OCI-M2 (cell line): ENCODE results near the gene ATP2A1.
"Not testable (repeated sequence)": the region's sequence is repeated elsewhere in the genome, so short reads cannot be mapped to it uniquely, and the experiment has no call there.

Experiments used
- DNase-seq: peaks from one replicate; lab custom pipeline; 2025; ENCODE audit not compliant: unreplicated experiment; lab: John Stamatoyannopoulos, UW

ATP2A1 gene

GRCh38 chr16:28880955-28881354, 2.7 kb downstream of the ATP2A1 start:
- no peak for DNase-seq

DNA sequence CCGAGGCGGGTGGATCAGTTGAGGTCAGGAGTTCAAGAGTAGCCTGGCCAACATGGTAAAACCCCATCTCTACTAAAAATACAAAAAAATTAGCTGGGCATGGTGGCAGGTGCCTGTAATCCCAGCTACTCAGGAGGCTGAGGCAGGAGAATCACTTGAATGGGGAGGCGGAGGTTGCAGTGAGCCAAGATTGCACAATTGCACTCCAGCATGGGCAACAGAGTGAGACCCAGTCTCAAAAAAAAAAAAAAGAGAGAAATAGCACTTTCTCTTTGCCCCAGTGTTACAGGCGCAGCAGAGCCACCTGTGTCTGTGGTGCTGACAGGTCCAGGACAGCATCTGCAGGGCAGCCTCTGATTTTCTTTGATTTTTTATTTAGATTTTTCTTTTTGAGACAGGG, 3.3 kb downstream of the ATP2A1 start:
- not testable (repeated sequence) for DNase-seq

GRCh38 chr16:28882551-28883160, 4.4 kb downstream of the ATP2A1 start:
- DNase-seq, result no peak

DNA sequence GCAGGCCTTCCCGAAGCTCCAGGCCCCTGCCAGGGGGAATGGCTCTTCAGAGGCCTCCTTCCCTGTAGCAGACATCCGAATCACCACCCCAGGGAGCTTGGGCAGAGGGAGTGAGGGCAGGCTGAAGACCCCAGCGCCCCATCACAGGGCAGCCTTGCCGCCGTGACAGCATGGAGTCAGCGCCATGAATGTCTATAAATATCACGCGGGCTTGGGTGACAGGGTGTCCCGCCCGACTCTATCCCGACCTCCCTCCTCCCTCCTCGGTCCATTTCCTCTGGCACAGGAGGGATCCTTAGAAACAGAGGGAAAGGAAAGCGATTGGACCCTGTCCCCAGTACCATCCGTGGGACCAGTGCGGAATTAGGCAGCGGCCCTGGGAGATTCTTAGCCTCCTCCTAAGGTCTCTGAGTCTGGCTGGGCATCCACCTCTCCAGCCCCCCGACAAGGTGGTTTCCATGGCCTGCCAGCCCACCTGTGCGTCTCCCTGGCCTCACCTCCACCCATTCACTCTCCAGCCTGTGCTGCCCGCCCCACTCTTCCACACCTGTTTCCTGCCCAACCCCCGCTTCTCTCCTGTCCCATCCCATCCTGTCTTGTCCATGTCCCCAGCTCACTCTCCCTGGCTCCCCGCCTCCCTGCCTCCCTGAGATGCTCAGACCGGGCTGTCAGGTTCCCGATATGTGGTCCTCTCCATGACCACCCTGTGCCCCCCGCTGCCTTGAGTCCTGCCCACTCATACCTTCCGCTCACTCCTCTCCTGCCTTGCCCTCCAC, 5.1 kb downstream of the ATP2A1 start:
- DNase-seq, result no peak

- no peak for DNase-seq
These were observed 5.8 kb downstream of the ATP2A1 start for GRCh38 chr16:28884045-28884444.

DNA sequence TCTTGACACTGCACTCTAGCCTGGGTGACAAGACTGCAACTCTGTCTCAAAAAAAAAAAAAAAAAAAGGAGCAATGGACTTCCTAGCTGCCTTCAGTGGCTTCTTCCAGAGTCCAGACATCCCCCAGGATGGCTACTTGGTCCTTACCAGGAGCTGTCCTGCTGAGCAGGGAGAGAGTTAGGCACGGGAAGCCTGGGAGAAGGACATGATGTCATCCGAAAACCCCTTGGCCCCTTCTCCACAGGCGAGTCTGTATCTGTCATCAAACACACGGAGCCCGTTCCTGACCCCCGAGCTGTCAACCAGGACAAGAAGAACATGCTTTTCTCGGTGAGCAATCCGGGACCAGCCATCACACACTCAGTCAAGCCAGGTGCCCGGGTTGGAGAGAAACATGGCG, 8.7 kb downstream of the ATP2A1 start:
- no peak for DNase-seq

DNA sequence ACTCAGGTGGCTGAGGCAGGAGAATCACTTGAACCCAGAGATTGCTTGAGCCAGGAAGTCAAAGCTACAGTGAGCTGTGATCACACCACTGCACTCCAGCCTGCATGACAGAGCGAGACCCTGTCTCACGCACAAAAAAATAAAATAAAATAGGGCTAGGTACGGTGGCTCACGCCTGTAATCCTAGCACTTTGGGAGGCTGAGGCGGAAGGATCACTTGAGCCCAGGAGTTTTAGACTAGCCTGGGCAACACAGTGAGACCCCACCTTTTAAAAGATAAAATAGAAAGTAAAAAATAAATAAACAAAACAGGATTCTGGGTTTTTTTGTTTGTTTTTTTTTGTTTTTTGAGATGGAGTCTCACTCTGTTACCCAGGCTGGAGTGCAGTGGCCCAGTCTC, 12.1 kb downstream of the ATP2A1 start:
- DNase-seq, result not testable (repeated sequence)

DNA sequence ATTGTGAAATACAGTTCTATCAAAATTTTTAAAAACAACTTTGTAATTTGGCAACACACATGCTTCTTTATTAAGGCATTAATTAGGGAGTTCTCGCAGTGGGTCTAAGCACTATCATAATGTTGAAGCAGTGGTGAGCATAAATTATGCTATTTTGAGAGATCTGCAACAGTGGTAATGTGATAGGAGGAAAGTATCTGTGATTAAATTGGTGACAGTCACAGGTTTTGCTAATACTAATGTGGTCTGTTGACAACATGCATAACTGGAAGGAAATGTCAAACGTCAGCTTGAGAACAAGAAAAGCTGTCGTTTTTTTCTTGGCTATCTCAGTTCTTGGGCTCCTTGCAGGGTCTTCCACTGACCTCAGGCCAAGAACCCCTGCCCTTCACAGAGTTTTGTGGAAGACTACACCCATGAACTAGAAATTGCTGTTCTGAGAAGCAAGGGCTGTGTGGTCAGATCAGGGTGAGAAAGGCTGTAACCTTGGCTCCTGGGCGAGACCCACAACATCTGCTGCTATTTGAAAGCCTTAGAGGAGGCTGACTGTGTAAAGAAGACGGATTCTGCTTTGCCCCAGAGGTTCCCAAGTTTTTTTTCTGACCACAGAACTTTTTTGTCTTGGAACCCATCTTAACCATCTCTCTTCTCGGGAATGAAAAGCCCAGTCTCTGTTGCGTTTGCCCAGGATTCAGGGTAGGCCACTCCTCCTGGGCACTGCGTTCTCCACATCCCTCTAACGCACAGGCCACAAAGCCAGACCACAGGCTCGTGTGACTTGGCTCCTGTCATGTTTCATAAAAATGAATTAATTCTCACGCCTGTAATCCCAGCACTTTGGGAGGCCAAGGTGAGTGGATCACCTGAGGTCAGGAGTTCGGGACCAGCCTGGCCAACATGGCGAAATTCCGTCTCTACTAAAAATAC, 13.9 kb downstream of the ATP2A1 start:
- no peak for DNase-seq

- no peak for DNase-seq
These were observed 15.0 kb downstream of the ATP2A1 start for GRCh38 chr16:28893291-28893690.

DNA sequence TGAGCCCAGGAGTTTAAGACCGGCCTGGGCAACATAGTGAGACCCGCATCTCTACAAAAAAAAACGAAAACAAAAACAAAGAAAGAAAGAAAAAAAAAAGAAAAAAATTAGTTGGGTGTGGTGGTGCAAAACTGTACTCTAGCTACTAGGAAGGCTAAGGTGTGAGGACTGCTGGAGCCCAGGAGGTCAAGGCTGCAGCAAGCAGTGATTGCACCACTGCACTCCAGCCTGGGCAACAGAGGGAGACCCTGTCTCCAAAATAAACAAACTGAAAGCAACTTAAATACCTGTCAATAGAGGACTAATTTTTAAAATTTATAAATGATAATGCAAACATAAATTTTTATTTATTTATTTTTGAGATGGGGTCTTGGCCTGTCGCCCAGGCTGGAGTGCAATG, 17.3 kb downstream of the ATP2A1 start:
- DNase-seq, result no peak

GRCh38 chr16:28897826-28898225, 19.5 kb downstream of the ATP2A1 start:
- no peak for DNase-seq

DNA sequence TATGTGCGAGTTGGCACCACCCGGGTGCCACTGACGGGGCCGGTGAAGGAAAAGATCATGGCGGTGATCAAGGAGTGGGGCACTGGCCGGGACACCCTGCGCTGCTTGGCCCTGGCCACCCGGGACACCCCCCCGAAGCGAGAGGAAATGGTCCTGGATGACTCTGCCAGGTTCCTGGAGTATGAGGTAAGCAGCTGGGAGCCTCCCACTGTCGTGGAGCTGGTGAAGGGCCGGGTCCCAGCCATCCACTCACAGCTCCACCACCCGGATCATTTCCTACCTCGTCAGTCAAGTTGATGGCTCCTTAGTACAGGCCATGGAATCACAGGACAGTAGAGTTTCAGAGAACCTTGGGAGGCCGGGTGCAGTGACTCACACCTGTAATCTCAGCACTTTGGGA, 20.0 kb downstream of the ATP2A1 start:
- DNase-seq, result no peak

DNA sequence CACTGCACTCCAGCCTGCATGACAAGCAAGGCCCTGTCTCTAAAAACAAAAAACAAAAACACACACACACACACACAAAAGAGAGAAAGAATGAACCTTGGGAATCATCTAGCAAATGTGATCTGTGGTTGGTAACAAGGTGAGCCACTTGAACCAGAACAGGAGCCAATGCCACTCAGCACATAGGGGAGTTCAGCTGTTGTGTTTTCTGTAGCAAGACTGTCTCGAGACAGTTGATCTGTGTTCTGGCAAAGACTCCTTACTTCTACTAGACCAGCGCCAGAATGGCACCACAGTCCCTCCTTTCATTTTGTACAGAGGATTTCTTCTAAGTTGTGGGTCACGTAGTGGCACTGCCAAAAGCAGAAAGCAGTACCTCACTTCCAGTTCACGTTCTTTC, 20.7 kb downstream of the ATP2A1 start:
- DNase-seq, result no peak

- no peak for DNase-seq
These were observed 21.7 kb downstream of the ATP2A1 start for GRCh38 chr16:28899882-28900590.

DNA sequence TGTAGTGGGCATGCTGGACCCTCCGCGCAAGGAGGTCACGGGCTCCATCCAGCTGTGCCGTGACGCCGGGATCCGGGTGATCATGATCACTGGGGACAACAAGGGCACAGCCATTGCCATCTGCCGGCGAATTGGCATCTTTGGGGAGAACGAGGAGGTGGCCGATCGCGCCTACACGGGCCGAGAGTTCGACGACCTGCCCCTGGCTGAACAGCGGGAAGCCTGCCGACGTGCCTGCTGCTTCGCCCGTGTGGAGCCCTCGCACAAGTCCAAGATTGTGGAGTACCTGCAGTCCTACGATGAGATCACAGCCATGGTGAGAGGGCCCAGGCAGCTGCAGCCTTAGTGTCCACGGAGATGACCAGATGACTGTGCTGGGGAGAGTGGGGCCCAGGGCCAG, 22.3 kb downstream of the ATP2A1 start:
- DNase-seq, result no peak

- DNase-seq, result no peak
These were observed 23.6 kb downstream of the ATP2A1 start for GRCh38 chr16:28901862-28902261.

GRCh38 chr16:28902909-28903308, 24.6 kb downstream of the ATP2A1 start:
- no peak for DNase-seq

DNA sequence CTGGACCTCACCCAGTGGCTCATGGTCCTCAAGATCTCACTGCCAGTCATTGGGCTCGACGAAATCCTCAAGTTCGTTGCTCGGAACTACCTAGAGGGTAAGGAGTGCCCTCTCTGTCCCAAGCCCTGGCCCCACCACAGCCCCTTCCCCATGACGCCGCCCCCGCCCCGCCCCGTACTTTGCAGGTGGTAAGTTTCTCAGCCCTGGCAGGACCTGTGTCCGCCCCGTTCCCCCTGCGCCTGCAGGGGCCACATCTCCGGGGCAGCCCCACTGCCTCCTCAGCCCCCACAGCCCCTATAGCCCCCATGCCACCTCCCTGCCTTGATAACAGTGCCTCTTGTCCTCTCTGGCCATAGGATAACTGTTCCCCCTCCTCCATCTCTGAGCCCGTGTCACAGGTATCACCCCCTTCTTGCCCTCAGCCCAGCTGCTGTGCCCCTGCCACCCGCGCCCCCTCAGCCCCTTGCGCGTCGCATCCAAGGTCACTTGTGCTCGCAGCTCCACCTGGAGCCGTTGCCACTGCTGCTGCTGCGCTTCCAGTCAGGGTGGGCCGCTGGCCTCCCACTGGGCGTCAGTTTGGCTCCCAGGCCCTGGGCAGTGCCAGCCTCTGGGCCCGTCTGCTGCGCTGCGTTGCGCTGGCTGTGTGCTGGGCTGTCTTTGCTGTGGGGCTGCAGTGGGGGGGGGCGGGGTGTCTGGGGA, 25.2 kb downstream of the ATP2A1 start:
- DNase-seq, result no peak

DNA sequence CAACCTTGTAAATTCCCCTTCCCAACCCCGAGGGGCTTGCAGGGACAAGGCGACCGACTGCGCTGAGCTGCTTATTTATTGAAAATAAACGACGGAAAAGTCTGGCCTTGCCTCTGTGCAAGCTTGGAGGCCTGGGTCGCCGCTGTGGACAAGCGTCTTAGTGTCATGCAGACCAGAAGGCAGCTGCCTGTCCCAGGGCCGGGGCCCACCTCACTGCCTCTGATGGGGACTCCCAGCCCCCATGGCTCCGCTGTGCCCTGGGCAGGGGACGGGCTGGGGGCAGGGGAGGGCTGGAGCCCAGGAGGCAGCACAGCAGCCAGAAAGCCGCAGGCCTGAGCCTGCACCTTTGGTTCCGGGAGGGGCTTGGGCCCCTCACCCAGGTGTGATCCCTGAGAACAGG, 26.1 kb downstream of the ATP2A1 start:
- no peak for DNase-seq

- no peak for DNase-seq
These were observed 26.5 kb downstream of the ATP2A1 start for GRCh38 chr16:28904828-28905227.
